DLD1 (cell line): ENCODE measurements around the gene SLIT1.

Experiments used
- in situ Hi-C: cut with HindIII; loops from 2 replicates; pipeline ENCODE4 v1.10.0; 2017; ENCODE audit warnings: low sequenced_read_pairs

SLIT1 gene

GRCh38 chr10:96984541-96985131, 201.1 kb downstream of the SLIT1 start:
- in situ Hi-C loops, result loop anchor here (5.0 kb wide), 1 partner anchor 53 kb away; no protein-coding TSS in a partner anchor

GRCh38 chr10:96982149-96982930, 203.4 kb downstream of the SLIT1 start:
- in situ Hi-C loops, result loop anchor here (5.0 kb wide), 1 partner anchor 55 kb away; no protein-coding TSS in a partner anchor

- in situ Hi-C loops, result no loop called here
Observed at GRCh38 chr10:96978621-96979154, 207.1 kb downstream of the SLIT1 start.

- in situ Hi-C loops, result no loop called here
Observed at GRCh38 chr10:96975136-96975535, 210.6 kb downstream of the SLIT1 start.

GRCh38 chr10:96973809-96974747, 211.7 kb downstream of the SLIT1 start:
- in situ Hi-C loops, result no loop called here

GRCh38 chr10:96972264-96972663, 213.5 kb downstream of the SLIT1 start:
- in situ Hi-C loops, result no loop called here

GRCh38 chr10:96971324-96971723, 214.4 kb downstream of the SLIT1 start:
- in situ Hi-C loops, result no loop called here

GRCh38 chr10:96968682-96969423, 216.9 kb downstream of the SLIT1 start:
- in situ Hi-C loops, result no loop called here

- in situ Hi-C loops, result no loop called here
Observed at GRCh38 chr10:96967847-96968246, 217.9 kb downstream of the SLIT1 start.

- in situ Hi-C loops, result no loop called here
Observed at GRCh38 chr10:96964131-96964530, 221.6 kb downstream of the SLIT1 start.

GRCh38 chr10:96960872-96961271, 224.9 kb downstream of the SLIT1 start:
- in situ Hi-C loops, result no loop called here

- in situ Hi-C loops, result no loop called here
Observed at GRCh38 chr10:96959733-96960132, 226.0 kb downstream of the SLIT1 start.

- in situ Hi-C loops, result no loop called here
Observed at GRCh38 chr10:96958071-96958470, 227.7 kb downstream of the SLIT1 start.

- in situ Hi-C loops, result no loop called here
Observed at GRCh38 chr10:96955794-96956193, 230.0 kb downstream of the SLIT1 start.

GRCh38 chr10:96951954-96952353, 233.8 kb downstream of the SLIT1 start:
- in situ Hi-C loops, result no loop called here

- in situ Hi-C loops, result no loop called here
Observed at GRCh38 chr10:96949039-96949683, 236.6 kb downstream of the SLIT1 start.
